Neural cell (in vitro differentiated cells): ENCODE results near the gene ZNF821. TPM values are rescaled to one million over a fixed set of nuclear protein-coding genes. Genes with fewer than 3 reads are reported as not detected.

ENCODE experiments used
- H2AFZ ChIP-seq: fragments of 200-600, 300-800 bp; sonication (generic), shearing (Covaris generic); 2 replicates; pipeline ENCODE4 v1.6.0; 2014; ENCODE audit warnings: low read depth, mild to moderate bottlenecking, antibody characterized with exemption, low read length, moderate library complexity
- H3F3A ChIP-seq: fragments of 200-600 bp; shearing (Covaris generic); 2 replicates; pipeline ENCODE4 v1.6.1; 2016; ENCODE audit warnings: mild to moderate bottlenecking, moderate library complexity, mixed read lengths, antibody characterized with exemption, low read length; ENCODE audit not compliant: insufficient read depth, poor library complexity, severe bottlenecking
- H3K27ac ChIP-seq: fragments of 200-600, 300-800 bp; sonication (generic), shearing (Covaris generic); 2 replicates; pipeline ENCODE4 v1.5.1; 2014; ENCODE audit warnings: mild to moderate bottlenecking, low read length, moderate library complexity
- H3K27me3 ChIP-seq: fragments of 300-800, 200-600 bp; sonication (generic), shearing (Covaris generic); 2 replicates; pipeline ENCODE4 v1.6.0; 2014; ENCODE audit warnings: mild to moderate bottlenecking, low read depth, low read length, moderate library complexity; ENCODE audit not compliant: insufficient read depth
- H3K36me3 ChIP-seq: fragments of 300-800, 200-600 bp; sonication (generic), shearing (Covaris generic); 2 replicates; pipeline ENCODE4 v1.5.1; 2014; ENCODE audit warnings: mild to moderate bottlenecking, antibody characterized with exemption, low read length, moderate library complexity; ENCODE audit not compliant: insufficient read depth
- H3K4me2 ChIP-seq: fragments of 300-800, 200-600 bp; sonication (generic), shearing (Covaris generic); 2 replicates; pipeline ENCODE4 v1.6.0; 2014; ENCODE audit warnings: mild to moderate bottlenecking, low read length
- H3K4me3 ChIP-seq: fragments of 300-800, 200-600 bp; sonication (generic), shearing (Covaris generic); 2 replicates; pipeline ENCODE4 v1.5.1; 2014; ENCODE audit warnings: mild to moderate bottlenecking, low read length, moderate library complexity
- H3K79me2 ChIP-seq: fragments of 200-600 bp; shearing (Covaris generic); replicated peaks from 2 replicates; pipeline ENCODE4 v1.6.0; 2014; ENCODE audit warnings: mild to moderate bottlenecking, low read length, moderate library complexity; ENCODE audit not compliant: insufficient read depth
- H3K9ac ChIP-seq: fragments of 300-800, 200-600 bp; sonication (generic), shearing (Covaris generic); 2 replicates; pipeline ENCODE4 v1.6.1; 2016; ENCODE audit warnings: mild to moderate bottlenecking, low read length, mixed read lengths
- H3K9me2 ChIP-seq: fragments of 200-600 bp; shearing (Covaris generic); 2 replicates; pipeline ENCODE4 v1.6.1; 2016; ENCODE audit warnings: mild to moderate bottlenecking, low read length, mixed read lengths; ENCODE audit not compliant: insufficient read depth
- H3K9me3 ChIP-seq: fragments of 200-600, 300-800 bp; sonication (generic), shearing (Covaris generic); 2 replicates; pipeline ENCODE4 v1.6.1; 2016; ENCODE audit warnings: mild to moderate bottlenecking, mixed run types, low read length, moderate library complexity, mixed read lengths
- H4K20me1 ChIP-seq: fragments of 200-600 bp; shearing (Covaris generic); 2 replicates; pipeline ENCODE4 v1.6.1; 2016; ENCODE audit warnings: mild to moderate bottlenecking, mixed run types; ENCODE audit not compliant: insufficient read depth
- CTCF ChIP-seq: fragments of 450-650 bp; IDR thresholded peaks from 2 replicates; pipeline ENCODE4 v1.5.1; 2014; ENCODE audit warnings: antibody characterized with exemption, mild to moderate bottlenecking, moderate library complexity; ENCODE audit not compliant: poor library complexity, severe bottlenecking
- EP300 ChIP-seq: fragments of 450-650 bp; conservative IDR thresholded peaks from 2 replicates; pipeline ENCODE4 v1.6.1; 2014; ENCODE audit warnings: antibody characterized with exemption, mild to moderate bottlenecking, moderate library complexity; ENCODE audit not compliant: poor library complexity, severe bottlenecking
- EZH2 ChIP-seq: fragments of 200-600, 300-800 bp; shearing (Covaris generic), sonication (generic); IDR thresholded peaks from 2 replicates; pipeline ENCODE4 v1.6.1; 2014; ENCODE audit warnings: antibody characterized with exemption, low read length, borderline replicate concordance, mild to moderate bottlenecking; ENCODE audit not compliant: insufficient read depth, poor library complexity, severe bottlenecking
- MXI1 ChIP-seq: fragments of 450-650 bp; conservative IDR thresholded peaks from 2 replicates; pipeline ENCODE4 v1.6.1; 2014; ENCODE audit warnings: antibody characterized with exemption, mild to moderate bottlenecking; ENCODE audit not compliant: poor library complexity, severe bottlenecking
- POLR2AphosphoS5 ChIP-seq: IDR thresholded peaks from 2 replicates; pipeline ENCODE4 v1.6.1; 2012
- RAD21 ChIP-seq: fragments of 450-650 bp; conservative IDR thresholded peaks from 2 replicates; pipeline ENCODE4 v1.6.1; 2014; ENCODE audit warnings: antibody characterized with exemption, mild to moderate bottlenecking, moderate library complexity
- REST ChIP-seq: IDR thresholded peaks from 2 replicates; pipeline ENCODE4 v1.6.1; 2012; ENCODE audit warnings: borderline replicate concordance
- SMC3 ChIP-seq: fragments of 450-650 bp; conservative IDR thresholded peaks from 2 replicates; pipeline ENCODE4 v1.6.1; 2014; ENCODE audit warnings: antibody characterized with exemption, mild to moderate bottlenecking, moderate library complexity; ENCODE audit not compliant: poor library complexity
- TAF1 ChIP-seq: IDR thresholded peaks from 2 replicates; pipeline ENCODE4 v1.6.1; 2012; ENCODE audit warnings: low read depth
- polyA plus RNA-seq: library from polyadenylated mRNA; depleted of rRNA; stranded (reverse); fragments of >200 nt; gene quantifications from 2 replicates; pipeline ENCODE4 v1.2.3, GENCODE V29; 2014

ZNF821 gene
- polyA plus RNA-seq, 1 donor from 2014 or later: 128 TPM

GRCh38 chr16:71917900-71918299, 33.9 kb upstream of the ZNF821 start:
- no peak for TF ChIP-seq RAD21
- no peak for TF ChIP-seq REST
- TF ChIP-seq CTCF: no peak
- no peak for TF ChIP-seq EZH2
- TF ChIP-seq MXI1: no peak
- no peak for TF ChIP-seq EP300
- no peak for TF ChIP-seq TAF1
- no peak for TF ChIP-seq POLR2AphosphoS5
- no peak for TF ChIP-seq SMC3
- no peaks in the 10 kb centered on the region for H3K9me2 ChIP-seq
- H3K27me3 ChIP-seq: no peaks in the 10 kb centered on the region
- peaks cover 20% of the 10 kb centered on the region for H3K36me3 ChIP-seq
- H2AFZ ChIP-seq: no peak overlapping the region
- H3K9me3 ChIP-seq: no peaks in the 10 kb centered on the region
- peaks cover 64% of the 10 kb centered on the region for H3K79me2 ChIP-seq
- H3K4me3 ChIP-seq: no peak overlapping the region
- H3F3A ChIP-seq: no peaks in the 10 kb centered on the region
- H3K4me2 ChIP-seq: no peak overlapping the region
- H3K27ac ChIP-seq: no peak overlapping the region
- H3K9ac ChIP-seq: no peak overlapping the region
- peaks cover 5% of the 10 kb centered on the region for H4K20me1 ChIP-seq

- Histone ChIP-seq H3K9me2 (no peaks in the 10 kb centered on the region), H3K36me3 (peaks cover 14% of the 10 kb centered on the region), H3K9me3 (no peaks in the 10 kb centered on the region), H3K27ac (no peak overlapping the region), H3F3A (no peaks in the 10 kb centered on the region), H3K79me2 (peaks cover 78% of the 10 kb centered on the region), H2AFZ (no peak overlapping the region), H3K27me3 (no peaks in the 10 kb centered on the region), H3K4me2 (no peak overlapping the region), H4K20me1 (peaks cover 5% of the 10 kb centered on the region), H3K9ac (no peak overlapping the region), H3K4me3 (no peak overlapping the region)
- no peak for TF ChIP-seq CTCF
- TF ChIP-seq MXI1: no peak
- TF ChIP-seq EP300: no peak
- no peak for TF ChIP-seq REST
- no peak for TF ChIP-seq SMC3
- no peak for TF ChIP-seq EZH2
- no peak for TF ChIP-seq RAD21
- TF ChIP-seq POLR2AphosphoS5: no peak
- no peak for TF ChIP-seq TAF1
These were observed 32.5 kb upstream of the ZNF821 start for GRCh38 chr16:71916397-71916920.
